Fibroblast of upper back skin (primary cell): ENCODE data around the gene CLCNKB.
"Not testable (repeated sequence)": the region's sequence is repeated elsewhere in the genome, so short reads cannot be mapped to it uniquely, and the experiment has no call there.

ENCODE experiments used
- DNase-seq: peaks from one replicate; pipeline ENCODE4 v3.0.0-alpha.2; 2013

CLCNKB gene

DNA sequence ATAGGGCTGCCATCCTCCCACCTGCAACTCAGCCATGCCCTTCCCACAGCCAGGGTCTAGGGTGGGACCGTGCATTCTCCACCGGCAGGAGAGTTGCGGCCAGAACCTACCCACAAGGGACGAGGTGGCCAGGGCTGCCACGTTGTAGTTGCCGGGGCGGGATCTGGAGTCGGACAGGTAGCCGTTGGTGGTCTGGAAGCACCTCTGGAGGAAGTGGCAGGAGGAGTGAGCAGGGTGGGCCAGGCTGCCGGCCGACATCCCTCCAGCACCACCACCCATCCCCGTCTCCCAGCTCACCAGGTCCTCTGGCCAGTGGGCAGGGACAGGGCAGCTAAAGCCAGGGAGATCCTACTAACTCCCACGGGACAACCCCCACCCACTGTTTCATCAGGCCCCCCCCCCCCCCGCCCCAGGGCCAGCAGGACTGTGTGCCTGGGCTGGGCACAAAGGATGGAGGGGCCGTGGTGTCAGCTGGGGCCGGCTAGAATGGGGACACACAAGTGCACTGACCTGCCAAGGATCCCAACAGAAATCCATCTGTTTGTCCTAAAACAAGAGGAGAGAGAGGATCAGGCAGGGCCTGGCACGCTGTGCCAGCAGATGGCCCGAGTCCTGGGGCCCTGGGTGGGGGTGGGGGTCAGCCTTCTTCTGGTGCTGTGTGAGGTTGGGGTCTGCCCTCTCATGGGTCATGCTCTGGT lies 18.6 kb downstream of the CLCNKB start:
- not testable (repeated sequence) for DNase-seq

GRCh38 chr1:16062687-16063075 lies 19.1 kb downstream of the CLCNKB start:
- not testable (repeated sequence) for DNase-seq

GRCh38 chr1:16063226-16063829 lies 19.7 kb downstream of the CLCNKB start:
- DNase-seq = no peak

DNA sequence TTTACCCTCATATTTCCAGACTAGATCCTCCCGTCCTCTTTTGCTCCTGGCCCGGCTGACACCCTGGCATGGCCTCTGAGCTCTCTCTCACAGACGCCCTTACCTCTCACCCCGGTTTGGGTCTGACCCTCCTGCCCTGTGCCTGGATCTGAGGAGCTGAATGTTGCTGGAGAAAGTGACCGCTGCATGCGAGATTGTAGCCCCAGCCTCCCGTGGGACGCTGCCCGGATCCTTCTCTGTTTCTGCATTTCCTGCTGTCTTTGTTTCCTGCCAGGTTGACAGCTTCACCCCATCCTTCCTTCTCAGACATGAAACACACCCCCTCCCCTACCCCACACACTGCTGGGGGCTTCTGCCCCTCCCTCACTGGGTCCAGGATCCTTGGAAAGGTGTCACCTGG lies 20.3 kb downstream of the CLCNKB start:
- DNase-seq = no peak

GRCh38 chr1:16064536-16065268 lies 21.1 kb downstream of the CLCNKB start:
- no peak for DNase-seq

GRCh38 chr1:16065269-16065576 lies 21.6 kb downstream of the CLCNKB start:
- DNase-seq = no peak

GRCh38 chr1:16066245-16066644 lies 22.7 kb downstream of the CLCNKB start:
- no peak for DNase-seq

- no peak for DNase-seq
Measured at GRCh38 chr1:16067127-16067768, 23.7 kb downstream of the CLCNKB start.

- no peak for DNase-seq
Measured at GRCh38 chr1:16067933-16068332, 24.4 kb downstream of the CLCNKB start.

GRCh38 chr1:16068356-16069270 lies 25.0 kb downstream of the CLCNKB start:
- no peak for DNase-seq

GRCh38 chr1:16070640-16071355 lies 27.2 kb downstream of the CLCNKB start:
- no peak for DNase-seq

DNA sequence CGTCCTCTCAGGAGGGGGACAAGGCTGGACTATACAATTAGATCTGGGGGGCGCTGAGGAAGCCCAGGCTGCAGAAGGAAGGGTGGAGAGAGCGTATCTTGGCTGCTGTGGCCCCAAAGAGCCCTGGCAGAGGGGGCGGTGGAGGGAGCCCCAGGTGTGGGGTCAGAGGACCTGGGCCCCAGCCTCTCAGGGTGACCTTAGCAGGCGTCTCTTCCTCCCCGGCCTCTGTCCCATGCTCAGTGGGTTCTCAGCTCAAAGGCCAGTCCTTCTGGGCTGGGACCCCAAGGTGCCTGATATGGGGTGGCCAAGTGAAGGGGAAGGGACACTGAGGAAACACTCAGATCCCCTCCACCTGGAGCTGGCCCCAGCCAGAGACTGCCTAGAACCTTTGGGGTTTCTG lies 28.0 kb downstream of the CLCNKB start:
- DNase-seq = no peak

- no peak for DNase-seq
Measured at GRCh38 chr1:16072095-16072494, 28.5 kb downstream of the CLCNKB start.

DNA sequence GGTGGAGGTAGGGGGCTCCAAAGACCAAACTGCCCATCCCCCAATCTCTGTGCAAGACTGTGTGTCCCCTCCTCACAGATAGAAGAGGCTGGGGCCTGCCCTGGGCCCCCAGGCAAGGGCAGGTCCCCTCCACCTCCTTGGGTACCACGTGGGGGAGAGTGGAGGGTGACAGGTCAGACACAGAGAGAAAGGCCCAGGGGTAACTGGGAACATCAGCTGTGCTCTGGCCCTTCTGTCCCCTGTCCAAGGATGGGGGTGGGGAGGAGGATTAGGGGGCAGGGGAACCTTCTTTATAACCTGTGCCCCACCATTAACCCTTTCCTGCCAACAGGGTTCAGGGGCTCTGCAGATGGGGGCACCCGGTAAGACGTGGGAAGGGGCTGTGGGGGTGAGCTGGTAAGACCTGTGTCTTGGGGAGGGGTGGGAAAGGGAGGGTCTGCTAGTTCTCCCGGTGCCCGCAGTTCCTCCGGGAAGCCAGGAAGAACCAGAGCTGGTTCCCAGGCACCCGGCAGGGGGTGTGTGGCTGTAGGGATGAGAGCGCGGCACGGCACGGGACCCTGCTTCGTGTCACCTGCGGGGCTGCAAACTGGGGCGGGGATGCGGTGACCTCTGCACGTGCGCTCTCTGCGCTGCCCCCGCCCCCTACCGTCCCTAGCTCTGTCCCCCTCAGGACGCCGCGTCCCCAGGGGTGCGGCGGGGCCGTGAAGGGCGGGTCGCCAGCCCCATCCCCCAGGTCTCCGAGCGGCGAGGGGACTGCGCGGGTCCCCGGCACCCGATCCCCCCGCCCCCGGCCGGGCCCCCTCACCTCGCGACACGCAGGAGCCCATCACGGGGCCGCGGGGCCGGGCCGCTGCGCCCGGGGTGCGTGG lies 29.3 kb downstream of the CLCNKB start:
- no peak for DNase-seq

GRCh38 chr1:16073490-16074119 lies 30.0 kb downstream of the CLCNKB start, which contains the start of gene FAM131C:
Gene FAM131C, minus strand, starts transcription at chr1:16073651. Its CDS starts 209 bp downstream, at chr1:16073442.
- no peak for DNase-seq

DNA sequence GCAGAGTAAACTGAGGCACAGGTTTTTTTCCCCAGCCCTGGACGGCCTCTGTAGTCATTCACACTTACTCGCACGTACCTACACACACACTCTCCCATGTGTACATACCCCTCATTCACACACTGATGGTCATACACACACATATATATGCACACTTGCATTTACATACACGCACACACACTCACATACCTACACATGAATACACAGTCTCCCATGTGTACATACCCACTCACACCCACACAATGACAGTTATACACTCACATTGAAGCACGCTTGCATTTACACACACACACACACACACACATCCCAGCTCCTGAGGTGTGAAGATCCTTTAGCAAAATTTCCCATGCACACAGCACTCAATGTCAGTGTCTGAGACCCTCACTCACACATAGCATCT lies 30.6 kb downstream of the CLCNKB start:
- DNase-seq = no peak

DNA sequence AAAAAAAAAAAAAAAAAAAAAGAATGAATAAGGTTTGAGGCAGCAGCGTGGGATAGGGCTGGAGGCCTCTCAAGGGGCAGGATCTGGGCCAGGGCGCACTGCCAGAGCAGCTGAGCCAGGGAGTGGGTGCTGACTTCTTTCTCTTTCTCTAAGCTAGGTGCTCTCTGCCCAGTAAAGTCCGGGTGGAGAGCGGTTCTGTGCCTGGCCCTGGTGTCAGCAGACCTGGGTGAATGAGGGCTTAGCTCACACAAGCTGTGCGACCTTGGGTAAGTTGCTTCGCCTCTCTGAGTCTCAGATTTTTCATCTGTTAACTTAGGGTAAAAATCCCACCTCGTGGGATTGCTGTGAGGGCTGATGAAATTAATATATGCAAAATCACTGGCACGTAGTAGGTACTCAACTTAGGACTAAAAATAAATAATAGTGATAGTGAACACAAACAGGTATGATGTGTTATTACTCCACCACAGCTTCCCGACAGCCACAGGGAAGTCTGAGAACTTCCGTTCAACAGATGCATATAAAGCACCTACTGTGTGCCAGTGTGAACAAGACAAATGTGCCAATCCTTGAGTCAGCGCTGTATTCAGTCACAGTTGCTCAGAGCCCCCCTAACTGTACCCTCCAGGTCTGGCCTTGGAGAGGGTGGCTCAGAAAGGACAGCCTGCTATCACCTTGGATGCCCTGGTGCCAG lies 31.9 kb downstream of the CLCNKB start:
- peak; percentile 61 for DNase-seq

- peak; percentile 90 for DNase-seq
Measured at GRCh38 chr1:16076031-16076864, 32.7 kb downstream of the CLCNKB start.

- DNase-seq = peak; percentile 49
Measured at GRCh38 chr1:16076865-16077238, 33.3 kb downstream of the CLCNKB start.
